K562 (cell line): ENCODE measurements around the gene SLC22A4. TPM values are rescaled to one million over a fixed set of nuclear protein-coding genes. Genes with fewer than 3 reads are reported as not detected.
A peak's percentile ranks its signal among the peaks of the same experiment; 100 is the strongest.

ENCODE experiments used
- ATAC-seq: fragments of 200-7000 bp; cut with Tn5 transposase; 3 replicates; pipeline ENCODE4 v1.9.1; 2020; ENCODE audit warnings: moderate library complexity
- BruUV-seq: library from RNA; stranded (reverse); fragments of 400-500 nt; replicated peaks from 2 replicates; lab custom pipeline; 2021; lab: Mats Ljungman, UMichigan
- CTCF ChIA-PET: fragments of 300-600 bp; formaldehyde crosslinking; extraction: SDS; loops from one replicate; lab custom pipeline; 2021; ENCODE audit warnings: low intra/inter-chr PET ratio; lab: Yijun Ruan, JAX
- POLR2A ChIA-PET: fragments of 300-600, 350-650 bp; sonication (Branson Sonifier 250); formaldehyde crosslinking; extraction: SDS; loops from one replicate; lab custom pipeline; 2021; ENCODE audit warnings: antibody characterized with exemption, inconsistent platforms; lab: Yijun Ruan, JAX
- DNase-seq, 4 experiments: peaks; one replicate each; pipeline versions ENCODE4 v3.0.0 to v3.0.0-alpha.2; 2011 to 2018; ENCODE audit warnings: low spot score in 3 of 4, mixed read lengths in 3 of 4; ENCODE audit errors: extremely low read depth in 1 of 4
- FAIRE-seq: peaks from 2 replicates; lab custom pipeline; 2011; peaks lifted over from hg19 to GRCh38; lab: Jason Lieb, UNC
- H2AFZ ChIP-seq: 2 replicates; pipeline ENCODE4 v1.6.0; 2011; ENCODE audit warnings: low read depth, low read length, control low read depth, inconsistent platforms
- H3K27ac ChIP-seq: fragments of 200-600 bp; 3 replicates; pipeline ENCODE4 v1.8.0; 2011; ENCODE audit warnings: low read depth, mild to moderate bottlenecking, control low read depth, inconsistent platforms, low read length, moderate library complexity, mixed read lengths; ENCODE audit errors: extremely low read depth
- H3K27me3 ChIP-seq, 2 experiments: fragments of 300-600 bp in 1 of 2; 2 replicates in 1 of 2; 3 replicates in 1 of 2; pipeline versions ENCODE4 v1.6.0 to v1.8.0; 2011; ENCODE audit warnings: inconsistent platforms in 2 of 2, low read length in 2 of 2, mild to moderate bottlenecking in 1 of 2, mixed read lengths in 1 of 2, moderate library complexity in 1 of 2; ENCODE audit not compliant: control insufficient read depth in 2 of 2, insufficient read depth in 2 of 2
- H3K36me3 ChIP-seq: fragments of 300-600 bp; 3 replicates; pipeline ENCODE4 v1.8.0; 2011; ENCODE audit warnings: mild to moderate bottlenecking, low read length, inconsistent platforms; ENCODE audit not compliant: control insufficient read depth, insufficient read depth
- H3K4me1 ChIP-seq, 2 experiments: fragments of 200-600 bp in 1 of 2; replicated peaks in 1 of 2; 2 replicates in 1 of 2; 3 replicates in 1 of 2; pipeline versions ENCODE4 v1.5.1 to v1.8.0; 2011; ENCODE audit warnings: inconsistent platforms in 2 of 2, low read length in 2 of 2, mild to moderate bottlenecking in 1 of 2, mixed read lengths in 1 of 2, moderate library complexity in 1 of 2; ENCODE audit not compliant: control insufficient read depth in 2 of 2, insufficient read depth in 2 of 2
- H3K4me2 ChIP-seq: 2 replicates; pipeline ENCODE4 v1.6.1; 2011; ENCODE audit warnings: low read length, control low read depth, inconsistent platforms, mixed read lengths; ENCODE audit not compliant: insufficient read depth
- H3K4me3 ChIP-seq: fragments of 200-600 bp; sonication (generic), shearing (Covaris generic); 2 replicates; pipeline ENCODE4 v1.5.1; 2016; ENCODE audit warnings: control low read depth, inconsistent platforms
- H3K79me2 ChIP-seq: fragments of 200-600 bp; 3 replicates; pipeline ENCODE4 v1.8.0; 2011; ENCODE audit warnings: low read length, inconsistent platforms; ENCODE audit not compliant: control insufficient read depth, insufficient read depth
- H3K9ac ChIP-seq, 2 experiments: 2 replicates each; pipeline versions ENCODE4 v1.6.0 to v1.6.1; 2011; ENCODE audit warnings: low read depth in 2 of 2, low read length in 2 of 2, control low read depth in 1 of 2, inconsistent platforms in 1 of 2, mild to moderate bottlenecking in 1 of 2, mixed read lengths in 1 of 2; ENCODE audit not compliant: insufficient read depth in 1 of 2
- H3K9me1 ChIP-seq: one replicate; pipeline ENCODE4 v1.6.0; 2011; ENCODE audit warnings: inconsistent platforms, mild to moderate bottlenecking, low read length, moderate library complexity; ENCODE audit not compliant: control insufficient read depth, insufficient read depth
- H3K9me3 ChIP-seq: replicated peaks from 2 replicates; pipeline ENCODE4 v1.5.1; 2011; ENCODE audit warnings: low read depth, low read length, inconsistent platforms; ENCODE audit not compliant: control insufficient read depth, insufficient read depth
- H4K20me1 ChIP-seq: replicated peaks from 2 replicates; pipeline ENCODE4 v1.6.1; 2011; ENCODE audit warnings: low read length, inconsistent platforms, mixed read lengths; ENCODE audit not compliant: control insufficient read depth, insufficient read depth
- KLF16 ChIP-seq: IDR thresholded peaks from 2 replicates; pipeline ENCODE4 v1.6.1; 2016; ENCODE audit warnings: antibody characterized with exemption
- NCOA6 ChIP-seq: fragments of 450-650 bp; IDR thresholded peaks from 2 replicates; pipeline ENCODE4 v1.6.1; 2017; ENCODE audit warnings: mild to moderate bottlenecking
- SOX6 ChIP-seq: fragments of 450-650 bp; IDR thresholded peaks from 2 replicates; pipeline ENCODE4 v1.6.1; 2014; ENCODE audit warnings: mild to moderate bottlenecking
- SRSF1 ChIP-seq: fragments of 200-400 bp; formaldehyde crosslinking; IDR thresholded peaks from 2 replicates; pipeline ENCODE4 v1.6.1; 2017; ENCODE audit warnings: mild to moderate bottlenecking, low read depth, low read length, moderate library complexity
- ZNF57 ChIP-seq: fragments of 450-650 bp; formaldehyde crosslinking; IDR thresholded peaks from 2 replicates; pipeline ENCODE4 v1.4.0; 2020; ENCODE audit warnings: mild to moderate bottlenecking, moderate library complexity
- WGBS: fragments of 100-300 bp; shearing (Covaris generic); methylation state at CpG from one replicate; pipeline ENCODE4 v1.1.6; 2016; ENCODE audit warnings: low coverage, mixed read lengths; ENCODE audit not compliant: insufficient coverage; ENCODE audit errors: missing lambda C conversion rate; 5-methylcytosine and 5-hydroxymethylcytosine counted together
- in situ Hi-C: fragments of 300-500 bp; cut with MboI; formaldehyde crosslinking; loops from 4 replicates; pipeline ENCODE4 v1.15.0; 2018; ENCODE audit warnings: inconsistent platforms, mixed read lengths
- intact Hi-C: fragments of 100-400 bp; cut with micrococcal nuclease; formaldehyde crosslinking; loops from 2 replicates; pipeline ENCODE4 v1.14.2; 2022
- polyA plus RNA-seq, 8 experiments: library from polyadenylated mRNA; depleted of rRNA in 4 of 8; stranded (reverse) in 5 of 8; unstranded in 3 of 8; fragments of >200 nt; fragmentation: Nextera tagmentation in 2 of 8; fragmentation: Illumina TruSeq in 1 of 8; extraction: Ambion mirVana in 2 of 8; extraction: Trizol in 1 of 8; gene quantifications; 2 replicates each; pipeline versions ENCODE4 v1.2.1 to v1.2.3, GENCODE V29; 2011 to 2014; ENCODE audit warnings: inconsistent platforms in 1 of 8, missing spikeins in 1 of 8
- total RNA-seq, 7 experiments: library from RNA; depleted of rRNA in 6 of 7; stranded (reverse); fragments of >200 nt in 6 of 7; fragmentation: Illumina TruSeq in 2 of 7; extraction: Trizol in 2 of 7; gene quantifications; 2 replicates each; pipeline versions ENCODE4 v1.2.1 to v1.2.3, GENCODE V29; 2011 to 2021; ENCODE audit warnings: low replicate concordance in 1 of 7
- TF ChIP-seq, protein P1 (sequence below): sonication (generic); formaldehyde crosslinking; IDR thresholded peaks from 2 replicates; pipeline ENCODE4 v1.8.1; 2023; ENCODE audit warnings: missing genetic modification reagents, mild to moderate bottlenecking, borderline replicate concordance
- TF ChIP-seq, protein P2 (sequence below): conservative IDR thresholded peaks from 2 replicates; pipeline ENCODE4 v1.6.1; 2011; ENCODE audit warnings: low read depth, mild to moderate bottlenecking, low read length; ENCODE audit not compliant: control insufficient read depth

Gene SLC22A4
- total and polyA plus RNA-seq, 9 of the 15 experiments (the other 6 are each of a cell fraction or from before 2014, with no cell fraction given): 2.7 to 9.5 (median 6.2) TPM

DNA sequence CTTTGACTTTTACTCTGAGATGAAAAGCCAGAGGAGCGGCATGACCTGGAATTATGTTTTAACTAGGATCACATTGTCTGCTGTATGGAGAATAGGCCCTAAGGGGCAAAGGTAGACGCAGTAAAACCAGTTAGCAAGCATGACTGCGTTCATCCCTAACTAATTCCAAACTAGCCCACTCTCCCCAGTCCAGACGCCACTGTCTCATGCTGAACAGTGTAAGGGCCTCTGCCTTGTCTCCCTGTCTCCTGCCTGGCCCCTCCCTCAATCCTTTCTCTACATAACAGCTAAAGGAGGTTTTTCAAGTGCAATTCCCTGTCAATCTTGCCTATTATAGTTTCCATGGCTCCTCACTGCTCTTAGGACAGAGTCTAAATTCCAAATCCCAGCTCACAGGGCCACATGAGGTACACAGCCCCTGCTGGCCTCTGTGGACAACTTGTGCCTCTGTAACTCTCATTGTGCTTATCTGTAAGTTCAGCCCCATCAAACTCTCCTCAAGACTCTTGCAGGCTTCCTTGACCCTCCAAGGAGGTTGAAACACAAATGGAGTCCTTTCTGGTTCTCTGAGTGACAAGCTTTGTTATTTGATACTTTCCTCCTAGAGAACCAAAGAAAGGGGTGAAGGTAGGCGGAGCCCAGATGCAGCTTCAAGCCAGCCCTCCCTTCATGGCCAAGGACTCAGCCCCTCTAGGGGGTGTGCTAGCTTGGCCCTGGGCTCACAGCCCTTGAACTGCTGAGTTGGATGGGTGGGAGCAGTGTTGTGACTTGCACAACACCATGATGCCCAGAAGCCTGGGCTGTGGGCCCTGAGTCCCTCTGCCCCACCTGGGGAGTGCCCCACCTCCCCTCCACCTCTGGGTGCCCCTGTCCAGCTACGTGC, 16.0 kb upstream of the SLC22A4 start (continued):
- TF ChIP-seq, protein P1, sequence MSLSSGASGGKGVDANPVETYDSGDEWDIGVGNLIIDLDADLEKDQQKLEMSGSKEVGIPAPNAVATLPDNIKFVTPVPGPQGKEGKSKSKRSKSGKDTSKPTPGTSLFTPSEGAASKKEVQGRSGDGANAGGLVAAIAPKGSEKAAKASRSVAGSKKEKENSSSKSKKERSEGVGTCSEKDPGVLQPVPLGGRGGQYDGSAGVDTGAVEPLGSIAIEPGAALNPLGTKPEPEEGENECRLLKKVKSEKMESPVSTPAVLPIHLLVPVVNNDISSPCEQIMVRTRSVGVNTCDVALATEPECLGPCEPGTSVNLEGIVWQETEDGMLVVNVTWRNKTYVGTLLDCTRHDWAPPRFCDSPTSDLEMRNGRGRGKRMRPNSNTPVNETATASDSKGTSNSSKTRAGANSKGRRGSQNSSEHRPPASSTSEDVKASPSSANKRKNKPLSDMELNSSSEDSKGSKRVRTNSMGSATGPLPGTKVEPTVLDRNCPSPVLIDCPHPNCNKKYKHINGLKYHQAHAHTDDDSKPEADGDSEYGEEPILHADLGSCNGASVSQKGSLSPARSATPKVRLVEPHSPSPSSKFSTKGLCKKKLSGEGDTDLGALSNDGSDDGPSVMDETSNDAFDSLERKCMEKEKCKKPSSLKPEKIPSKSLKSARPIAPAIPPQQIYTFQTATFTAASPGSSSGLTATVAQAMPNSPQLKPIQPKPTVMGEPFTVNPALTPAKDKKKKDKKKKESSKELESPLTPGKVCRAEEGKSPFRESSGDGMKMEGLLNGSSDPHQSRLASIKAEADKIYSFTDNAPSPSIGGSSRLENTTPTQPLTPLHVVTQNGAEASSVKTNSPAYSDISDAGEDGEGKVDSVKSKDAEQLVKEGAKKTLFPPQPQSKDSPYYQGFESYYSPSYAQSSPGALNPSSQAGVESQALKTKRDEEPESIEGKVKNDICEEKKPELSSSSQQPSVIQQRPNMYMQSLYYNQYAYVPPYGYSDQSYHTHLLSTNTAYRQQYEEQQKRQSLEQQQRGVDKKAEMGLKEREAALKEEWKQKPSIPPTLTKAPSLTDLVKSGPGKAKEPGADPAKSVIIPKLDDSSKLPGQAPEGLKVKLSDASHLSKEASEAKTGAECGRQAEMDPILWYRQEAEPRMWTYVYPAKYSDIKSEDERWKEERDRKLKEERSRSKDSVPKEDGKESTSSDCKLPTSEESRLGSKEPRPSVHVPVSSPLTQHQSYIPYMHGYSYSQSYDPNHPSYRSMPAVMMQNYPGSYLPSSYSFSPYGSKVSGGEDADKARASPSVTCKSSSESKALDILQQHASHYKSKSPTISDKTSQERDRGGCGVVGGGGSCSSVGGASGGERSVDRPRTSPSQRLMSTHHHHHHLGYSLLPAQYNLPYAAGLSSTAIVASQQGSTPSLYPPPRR (CRISPR knock-in tag): 0 out of 2 replicates have a peak, but pooled peaks have one; percentile 40
- TF ChIP-seq NCOA6: no peak

DNA sequence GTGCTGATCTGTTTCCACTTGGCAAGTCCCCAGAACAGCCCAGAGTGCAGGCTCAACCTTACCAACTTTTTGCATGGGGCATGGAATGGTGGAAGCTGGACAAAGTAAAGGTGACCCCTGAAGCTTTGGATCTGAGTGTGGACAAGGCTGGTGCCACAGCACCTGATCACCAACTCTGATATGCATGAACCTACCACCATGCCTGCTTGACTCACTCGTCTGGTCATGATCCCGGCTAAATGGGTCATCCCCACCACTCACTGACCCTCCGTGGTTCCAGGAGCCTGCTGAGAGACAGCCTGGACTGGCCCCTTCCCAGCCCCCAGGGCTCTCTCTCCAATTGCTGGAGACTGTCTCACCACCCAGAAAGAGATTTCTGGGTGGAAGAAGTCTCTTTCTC, 14.4 kb upstream of the SLC22A4 start:
- no peak overlapping the region; the same call in 2 of the 3 replicates for H3K27ac ChIP-seq
- DNase-seq: no peak
- no peak for ATAC-seq
- ChIA-PET POLR2A (interaction anchor here (0.5 to 2.5 kb wide), 7 partner anchors 10 to 211 kb away, joined by 3 to 26 read pairs (median 3); partner anchors contain the start of gene IRF1), CTCF (no interaction called here)
- H3K4me1 ChIP-seq: peaks cover 32 to 35% of the 10 kb centered on the region in 2 experiments; a peak in 4 of 5 replicates
- intact Hi-C loops (loop anchor here (2.0 kb wide), 1 partner anchor 99 kb away; no protein-coding TSS in a partner anchor), in situ Hi-C loops (no loop called here)
- FAIRE-seq: peak; percentile 62
- 53% methylated on average over 3 of the region's 3 CpGs for WGBS
- no peaks in the 10 kb centered on the region for H3K27me3 ChIP-seq
- no peaks in the 10 kb centered on the region for H4K20me1 ChIP-seq
- no peaks in the 10 kb centered on the region for H3K79me2 ChIP-seq
- H3K9me3 ChIP-seq: no peaks in the 10 kb centered on the region; the same call in 1 of the 2 replicates
- no TSS peak for BruUV-seq
- no peak overlapping the region for H3K4me3 ChIP-seq
- H2AFZ ChIP-seq: peak overlapping the region; percentile 83
- H3K4me2 ChIP-seq: no peak overlapping the region
- no peaks in the 10 kb centered on the region for H3K36me3 ChIP-seq
- H3K9ac ChIP-seq: peak overlapping the region in 1 of 2 experiments; percentile 57; a peak in 2 of 4 replicates
- H3K9me1 ChIP-seq: no peaks in the 10 kb centered on the region
- no peak for TF ChIP-seq ZNF57
- TF ChIP-seq SOX6: no peak
- no peak for TF ChIP-seq KLF16
- TF ChIP-seq, protein P2, sequence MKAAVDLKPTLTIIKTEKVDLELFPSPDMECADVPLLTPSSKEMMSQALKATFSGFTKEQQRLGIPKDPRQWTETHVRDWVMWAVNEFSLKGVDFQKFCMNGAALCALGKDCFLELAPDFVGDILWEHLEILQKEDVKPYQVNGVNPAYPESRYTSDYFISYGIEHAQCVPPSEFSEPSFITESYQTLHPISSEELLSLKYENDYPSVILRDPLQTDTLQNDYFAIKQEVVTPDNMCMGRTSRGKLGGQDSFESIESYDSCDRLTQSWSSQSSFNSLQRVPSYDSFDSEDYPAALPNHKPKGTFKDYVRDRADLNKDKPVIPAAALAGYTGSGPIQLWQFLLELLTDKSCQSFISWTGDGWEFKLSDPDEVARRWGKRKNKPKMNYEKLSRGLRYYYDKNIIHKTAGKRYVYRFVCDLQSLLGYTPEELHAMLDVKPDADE: no peak
- TF ChIP-seq SRSF1: no peak
